Hematopoietic multipotent progenitor cell treated with erythropoietin and hydrocortisone succinate and interleukin-3 and kit ligand, for 15 days (in vitro differentiated cells): ENCODE results near the gene SSBP1.
"Not testable (repeated sequence)": the region's sequence is repeated elsewhere in the genome, so short reads cannot be mapped to it uniquely, and the experiment has no call there.

Experiments
- DNase-seq: peaks from one replicate; pipeline ENCODE4 v3.0.0-alpha.2; 2015; ENCODE audit warnings: low spot score

The SSBP1 gene

DNA sequence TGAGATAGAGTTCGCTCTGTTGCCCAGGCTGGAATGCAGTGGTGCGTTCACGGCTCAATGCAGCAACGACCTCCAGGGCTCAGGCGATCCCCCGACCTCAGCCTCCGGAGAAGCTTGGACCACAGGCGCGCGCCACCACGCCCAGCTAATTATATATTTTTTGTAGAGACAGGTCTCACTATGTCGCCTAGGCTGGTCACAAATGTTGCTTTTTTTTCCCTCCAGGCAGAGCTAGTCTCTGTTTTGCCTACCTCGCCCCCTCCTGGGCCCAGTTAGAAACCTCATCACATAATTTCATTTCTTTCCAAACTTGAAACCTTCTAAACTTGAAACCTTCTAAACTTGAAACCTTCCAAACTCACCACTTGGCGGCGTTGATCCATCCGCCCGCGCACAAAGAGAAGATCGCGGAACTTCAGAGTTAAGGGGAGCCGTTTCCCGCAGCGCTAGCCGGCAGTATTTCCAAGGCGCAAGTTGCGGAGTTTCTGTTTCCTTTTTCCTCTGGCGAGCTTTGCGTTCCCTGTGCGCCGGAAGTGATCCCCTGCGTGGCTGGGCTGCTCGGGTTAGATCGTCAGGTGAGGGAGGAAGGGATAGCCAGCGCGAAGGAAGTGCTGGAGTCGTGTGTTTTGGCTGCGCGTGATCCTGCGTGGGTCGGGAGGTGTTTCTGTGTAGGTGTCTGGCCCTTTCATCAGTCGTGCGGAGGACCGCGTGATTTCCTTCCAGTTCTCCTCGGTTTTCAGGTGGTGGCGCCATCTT lies at the start of gene SSBP1:
TSS of gene SSBP1 (plus strand) at position 523 of the 756 bp plus-strand sequence. CDS start 809 bp downstream, outside the sequence.
- peak; percentile 95 for DNase-seq

GRCh38 chr7:141689072-141689825 lies 48.9 kb upstream of the SSBP1 start:
- DNase-seq: not testable (repeated sequence)

GRCh38 chr7:141691540-141691939 lies 46.6 kb upstream of the SSBP1 start:
- DNase-seq: no peak

DNA sequence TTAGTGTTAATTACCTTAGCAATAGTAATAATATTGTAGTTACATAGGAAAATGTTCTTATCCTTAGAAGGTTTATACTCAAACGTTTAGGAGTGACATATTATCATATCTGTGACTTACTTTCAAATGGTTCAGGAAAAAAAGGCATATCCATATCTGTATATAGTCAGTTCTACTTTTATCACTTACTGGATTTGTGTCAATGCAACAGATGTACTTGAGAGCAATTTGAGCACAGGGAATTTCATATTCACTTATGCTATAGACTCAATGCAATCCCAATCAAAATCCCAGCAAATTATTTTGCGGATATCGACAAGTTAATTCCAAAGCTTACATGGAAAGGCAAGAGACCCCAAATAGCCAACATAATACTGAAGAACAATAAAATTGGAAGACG lies 46.2 kb upstream of the SSBP1 start:
- DNase-seq: no peak

GRCh38 chr7:141693082-141693481 lies 45.1 kb upstream of the SSBP1 start:
- no peak for DNase-seq

DNA sequence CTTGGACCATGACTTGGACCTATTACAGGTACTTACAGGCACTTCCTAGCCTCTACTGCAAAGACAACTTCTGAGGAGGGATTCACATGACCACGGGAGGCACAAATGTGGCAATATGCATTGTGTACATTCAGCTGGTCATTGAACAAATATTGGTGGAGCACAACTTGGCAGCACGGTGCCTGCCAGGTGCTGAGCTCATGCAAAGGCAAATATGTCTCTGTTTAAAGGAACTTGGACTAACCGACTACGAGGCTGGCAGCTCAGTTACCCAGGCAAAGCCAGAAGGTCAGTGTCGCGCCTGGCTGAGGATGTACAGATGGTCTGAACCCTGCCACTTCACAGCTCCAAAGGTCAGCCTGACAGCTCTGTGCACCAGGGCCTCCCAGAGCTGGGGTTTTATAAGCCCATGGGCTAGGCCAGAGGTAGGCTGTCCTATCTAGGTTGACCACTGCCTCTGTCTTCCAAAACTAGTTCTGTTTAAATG lies 42.3 kb upstream of the SSBP1 start:
- DNase-seq: no peak

- no peak for DNase-seq
Measured at GRCh38 chr7:141696348-141696747, 41.8 kb upstream of the SSBP1 start.

- DNase-seq: no peak
Measured at GRCh38 chr7:141697211-141697871, 40.8 kb upstream of the SSBP1 start.

DNA sequence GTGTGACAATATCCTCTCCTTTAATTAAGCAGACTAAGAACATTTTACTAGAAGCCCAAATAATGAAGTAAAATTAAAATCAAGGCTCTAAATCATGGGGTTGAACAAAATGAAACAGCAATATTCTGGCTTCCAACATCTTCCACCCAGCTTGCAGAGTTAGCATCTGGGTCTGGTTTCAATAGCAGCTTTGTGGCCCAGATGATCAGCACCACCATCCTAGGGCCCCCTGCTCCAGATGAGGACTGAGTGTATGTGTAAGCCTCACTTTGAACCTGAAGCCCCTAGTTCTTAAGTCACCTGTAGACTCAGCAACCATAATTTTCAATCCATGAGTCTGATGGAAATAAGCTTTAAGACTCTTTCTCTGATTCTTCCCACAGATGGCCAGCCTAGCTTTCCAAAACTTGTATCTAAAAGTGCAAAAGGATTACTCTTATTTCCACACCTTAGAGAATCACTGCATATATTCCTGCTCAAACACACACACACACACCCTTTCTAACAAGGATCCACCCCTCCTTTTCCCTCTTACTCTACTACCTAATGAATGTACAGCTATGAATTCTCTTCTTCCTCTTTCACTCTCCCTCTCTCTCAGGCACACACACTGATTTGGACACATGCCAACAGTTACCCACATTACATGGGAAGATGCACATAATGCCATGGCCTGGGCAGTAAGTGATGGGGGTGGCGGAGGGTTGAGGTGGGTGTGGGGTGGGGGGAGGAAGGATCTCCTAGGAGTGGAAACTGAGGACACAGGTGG lies 39.7 kb upstream of the SSBP1 start:
- DNase-seq: peak; percentile 16

DNA sequence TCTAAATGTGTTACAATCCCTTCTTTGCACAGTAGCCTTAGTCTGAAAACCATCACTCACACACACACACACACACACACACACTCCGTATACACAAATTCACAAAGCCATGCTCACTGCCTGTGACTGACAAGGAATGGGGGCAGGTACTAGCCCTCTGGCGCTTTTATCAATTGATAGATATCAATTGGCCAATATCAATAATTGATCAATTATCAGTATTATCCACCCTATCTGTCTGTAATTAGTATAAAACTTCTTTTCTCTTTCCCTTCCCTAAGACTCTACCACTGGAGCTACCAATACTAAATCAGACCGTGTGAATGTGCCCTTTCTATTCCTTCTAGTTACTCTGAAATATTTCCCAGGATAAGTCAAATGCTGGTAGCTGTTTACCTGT lies 38.3 kb upstream of the SSBP1 start:
- no peak for DNase-seq

DNA sequence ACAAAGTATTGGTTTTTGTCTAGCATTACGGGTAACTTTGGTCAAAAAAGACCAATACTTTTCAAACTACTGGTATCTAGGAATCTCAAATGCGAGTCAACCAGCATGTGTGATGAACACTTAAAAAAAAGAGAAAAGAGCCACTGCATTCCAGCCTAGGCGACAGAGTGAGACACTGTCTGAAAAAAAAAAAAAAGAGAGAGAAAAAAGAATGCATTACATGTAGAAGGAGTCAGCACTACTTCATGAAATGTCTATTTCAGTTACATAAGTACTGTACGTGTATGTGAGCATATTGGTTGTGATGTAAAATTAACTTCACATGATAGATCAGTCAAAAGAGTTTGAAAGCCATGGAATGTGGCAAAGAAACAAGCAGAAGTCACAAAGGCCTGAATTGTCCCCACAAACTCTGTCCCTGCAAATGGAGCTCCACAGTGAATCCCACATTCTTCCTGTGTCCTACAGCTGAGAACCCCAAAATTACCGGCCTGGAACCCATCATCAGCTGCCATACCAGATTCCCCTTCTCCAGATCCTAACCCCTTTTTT lies 37.8 kb upstream of the SSBP1 start:
- no peak for DNase-seq

DNA sequence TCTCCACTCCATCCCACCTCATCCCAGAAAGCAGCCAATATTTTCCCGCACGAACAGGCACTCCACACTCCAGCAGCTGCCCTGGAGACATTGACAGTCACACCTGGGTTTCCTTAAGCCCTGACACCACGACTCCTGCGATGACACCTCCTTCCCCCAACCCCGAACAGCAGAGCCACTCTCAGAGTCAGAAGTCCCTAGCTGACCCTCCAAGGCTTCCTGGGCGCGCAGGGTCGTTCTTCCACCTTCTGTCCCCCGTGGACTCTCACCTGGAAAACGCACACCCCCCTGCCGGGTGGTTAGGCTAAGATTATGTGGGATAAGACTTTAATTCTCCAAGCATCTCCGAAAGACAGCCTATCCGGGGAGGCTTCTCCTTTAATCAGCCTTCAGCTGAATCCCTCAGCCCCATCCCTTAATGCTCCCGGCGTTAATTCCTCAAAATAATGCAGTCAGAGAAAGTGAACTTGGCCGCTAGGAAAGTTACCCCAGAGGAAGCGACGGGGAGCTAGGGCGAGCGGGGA lies 37.2 kb upstream of the SSBP1 start:
- no peak for DNase-seq

- DNase-seq: no peak
Measured at GRCh38 chr7:141701489-141702046, 36.6 kb upstream of the SSBP1 start.

GRCh38 chr7:141702047-141702567 lies 36.1 kb upstream of the SSBP1 start, which contains the start of gene DENND11:
Gene DENND11 (minus strand): TSS chr7:141702166. CDS start chr7:141702153, 13 bp downstream.
- peak; percentile 23 for DNase-seq

DNA sequence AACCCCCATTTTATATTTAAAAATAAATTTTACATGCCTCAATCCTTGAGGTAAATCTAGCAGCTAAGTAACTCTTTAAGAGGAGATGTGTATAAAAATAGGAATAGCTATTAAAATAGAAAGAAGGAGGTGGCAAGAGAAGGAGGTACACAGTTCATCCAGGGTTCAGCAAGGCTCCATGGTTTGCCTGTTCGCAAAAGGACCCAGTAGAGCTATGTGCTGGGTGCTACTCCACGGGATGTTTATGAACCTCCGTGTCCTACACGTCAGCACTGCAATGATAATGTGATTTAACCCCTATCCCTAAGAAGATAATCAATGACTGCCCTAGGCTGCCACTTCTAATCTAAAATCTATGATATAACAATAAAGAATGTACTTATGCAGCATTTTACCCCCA lies 35.3 kb upstream of the SSBP1 start:
- no peak for DNase-seq

DNA sequence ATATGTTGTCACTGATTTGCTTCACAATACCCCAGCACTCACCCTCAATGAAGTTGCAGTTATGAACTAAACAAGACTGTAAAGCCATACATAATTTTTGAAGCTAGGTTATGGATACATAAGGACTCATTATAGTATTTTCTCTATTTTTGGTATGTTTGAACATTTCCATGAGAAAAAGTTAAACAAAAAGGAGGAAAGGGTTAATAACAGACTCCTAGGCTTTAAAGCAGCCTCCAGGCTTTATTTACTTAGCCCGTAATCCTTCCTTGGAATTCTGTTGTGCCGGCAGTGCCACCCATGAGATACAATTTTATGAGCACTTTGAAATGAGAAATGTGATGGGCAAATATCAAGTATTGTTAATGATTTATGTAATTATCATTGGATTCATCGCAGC lies 34.0 kb upstream of the SSBP1 start:
- no peak for DNase-seq

GRCh38 chr7:141704741-141705140 lies 33.4 kb upstream of the SSBP1 start:
- no peak for DNase-seq

DNA sequence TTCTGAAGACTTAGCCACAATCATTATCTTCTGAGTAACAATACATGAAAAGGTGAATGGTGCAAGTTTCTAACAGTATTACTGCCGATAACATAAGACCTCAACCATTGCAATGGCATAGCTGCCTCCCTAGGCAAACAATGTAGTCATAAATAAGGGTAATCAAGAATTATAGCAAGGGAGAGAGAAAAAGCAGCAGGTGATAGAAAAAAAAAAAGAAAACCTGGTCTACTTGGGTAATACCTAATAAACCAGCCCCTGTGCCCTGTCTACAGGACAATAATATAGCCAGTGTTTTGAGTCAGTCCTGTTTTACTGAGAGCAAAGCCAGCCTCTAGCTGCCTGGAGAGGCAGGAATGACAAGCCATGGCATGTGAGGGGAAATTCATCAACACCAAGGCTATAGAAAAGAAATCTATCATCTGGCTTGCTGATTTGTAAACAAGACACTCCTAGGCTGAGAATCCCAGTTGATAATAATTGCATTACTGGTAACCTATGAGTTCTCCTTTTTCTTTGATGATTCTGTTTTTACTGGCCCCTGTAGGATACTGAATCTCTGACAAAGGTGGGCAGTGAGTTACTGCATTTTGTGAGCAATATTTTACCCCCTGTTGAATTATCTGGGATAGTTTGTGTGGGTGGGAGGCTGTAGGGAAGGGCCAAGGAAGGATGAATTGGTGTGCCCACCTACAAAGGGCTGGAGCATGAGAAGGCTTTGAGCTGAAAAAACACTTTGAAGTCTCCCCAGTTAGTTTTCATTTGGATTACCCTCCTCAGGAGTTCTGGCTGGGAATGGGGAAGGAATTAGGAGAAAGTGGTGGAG lies 31.7 kb upstream of the SSBP1 start:
- DNase-seq: no peak

GRCh38 chr7:141708351-141708750 lies 29.8 kb upstream of the SSBP1 start, which contains the start of gene WEE2:
Gene WEE2 (plus strand): TSS chr7:141708353. CDS start chr7:141708759, 406 bp downstream.
- no peak for DNase-seq

GRCh38 chr7:141709318-141709717 lies 28.8 kb upstream of the SSBP1 start:
- DNase-seq: no peak
